Femur (tissue), 1 donor: Measurements from ENCODE around the gene ZNF774.
"Not testable (repeated sequence)": the region's sequence is repeated elsewhere in the genome, so short reads cannot be mapped to it uniquely, and the experiment has no call there.

Experiments used
- DNase-seq: peaks from one replicate; pipeline ENCODE4 v3.0.0-alpha.2; 2017

ZNF774 gene

GRCh38 chr15:90347431-90348065 lies 4.5 kb upstream of the ZNF774 start:
- not testable (repeated sequence) for DNase-seq

- DNase-seq, result no peak
Measured at GRCh38 chr15:90348456-90348855, 3.6 kb upstream of the ZNF774 start.

GRCh38 chr15:90349072-90349471 lies 3.0 kb upstream of the ZNF774 start:
- DNase-seq, result no peak

GRCh38 chr15:90349821-90350220 lies 2.3 kb upstream of the ZNF774 start:
- DNase-seq, result no peak

- DNase-seq, result no peak
Measured at GRCh38 chr15:90351479-90352106, 491 bp upstream of the ZNF774 start.

GRCh38 chr15:90354986-90355385 lies 2.9 kb downstream of the ZNF774 start:
- DNase-seq, result no peak

- DNase-seq, result no peak
Measured at GRCh38 chr15:90358124-90359033, 6.3 kb downstream of the ZNF774 start.

- no peak for DNase-seq
Measured at GRCh38 chr15:90360746-90361145, 8.7 kb downstream of the ZNF774 start.

- no peak for DNase-seq
Measured at GRCh38 chr15:90362936-90363212, 10.8 kb downstream of the ZNF774 start.

- no peak for DNase-seq
Measured at GRCh38 chr15:90364251-90364650, 12.2 kb downstream of the ZNF774 start.

- DNase-seq, result no peak
Measured at GRCh38 chr15:90365414-90366055, 13.5 kb downstream of the ZNF774 start.

GRCh38 chr15:90367576-90367975 lies 15.5 kb downstream of the ZNF774 start:
- DNase-seq, result peak; percentile 43

GRCh38 chr15:90375071-90375470 lies 23.0 kb downstream of the ZNF774 start:
- no peak for DNase-seq

GRCh38 chr15:90376789-90377188 lies 24.7 kb downstream of the ZNF774 start:
- no peak for DNase-seq

GRCh38 chr15:90379263-90379662 lies 27.2 kb downstream of the ZNF774 start:
- DNase-seq, result no peak

- no peak for DNase-seq
Measured at GRCh38 chr15:90381515-90381914, 29.4 kb downstream of the ZNF774 start.

GRCh38 chr15:90382320-90382719 lies 30.2 kb downstream of the ZNF774 start:
- no peak for DNase-seq

GRCh38 chr15:90386221-90386620 lies 34.1 kb downstream of the ZNF774 start:
- no peak for DNase-seq

GRCh38 chr15:90387534-90388461 lies 35.7 kb downstream of the ZNF774 start, which contains the start of gene IQGAP1:
IQGAP1 (plus strand) TSS chr15:90388242; CDS start chr15:90388342, 100 bp downstream.
- peak; percentile 98 for DNase-seq

- peak; percentile 83 for DNase-seq
Measured at GRCh38 chr15:90388462-90389380, 36.6 kb downstream of the ZNF774 start.

GRCh38 chr15:90389513-90389912 lies 37.4 kb downstream of the ZNF774 start:
- no peak for DNase-seq
